SK-N-SH (cell line): ENCODE data around the gene TLR3. TPM values are rescaled to one million over a fixed set of nuclear protein-coding genes. Genes with fewer than 3 reads are reported as not detected.

Source experiments
- CTCF ChIA-PET: fragments of 300-600, 350-600 bp; formaldehyde crosslinking; extraction: SDS; loops from one replicate; lab custom pipeline; 2021; lab: Yijun Ruan, JAX
- POLR2A ChIA-PET: fragments of 350-600 bp; sonication (Branson Sonifier 250); formaldehyde crosslinking; extraction: SDS; loops from one replicate; lab custom pipeline; 2020; ENCODE audit warnings: antibody characterized with exemption, inconsistent platforms; lab: Yijun Ruan, JAX
- DNase-seq: peaks from one replicate; pipeline ENCODE4 v3.0.0; 2012
- H2AFZ ChIP-seq: fragments of 200-600 bp; sonication (generic); 2 replicates; pipeline ENCODE4 v1.8.1; 2016; ENCODE audit warnings: antibody characterized with exemption, mild to moderate bottlenecking, low read depth
- H3F3A ChIP-seq: fragments of 200-600 bp; sonication (generic); replicated peaks from 2 replicates; pipeline ENCODE3; 2016; ENCODE audit warnings: antibody characterized with exemption, mild to moderate bottlenecking; ENCODE audit not compliant: insufficient read depth
- H3K27ac ChIP-seq, 2 experiments: fragments of 200-500 bp in 1 of 2; fragments of 200-600 bp in 1 of 2; sonication (Bioruptor generic) in 1 of 2; sonication (generic), shearing (Covaris generic) in 1 of 2; 2 replicates each; pipeline versions ENCODE4 v1.5.1 to v1.6.1; 2014 to 2016; ENCODE audit warnings: low read depth in 2 of 2, inconsistent platforms in 1 of 2, low read length in 1 of 2, mild to moderate bottlenecking in 1 of 2, mixed read lengths in 1 of 2
- H3K27me3 ChIP-seq: fragments of 200-600 bp; sonication (generic), shearing (Covaris generic); 2 replicates; pipeline ENCODE4 v1.6.1; 2016; ENCODE audit warnings: mixed run types; ENCODE audit not compliant: insufficient read depth
- H3K36me3 ChIP-seq, 2 experiments: fragments of 200-500 bp in 1 of 2; fragments of 200-600 bp in 1 of 2; sonication (Bioruptor generic) in 1 of 2; sonication (generic) in 1 of 2; replicated peaks in 1 of 2; 2 replicates each; pipeline versions ENCODE3 to v1.5.1; 2014 to 2016; ENCODE audit warnings: low read length in 1 of 2, mild to moderate bottlenecking in 1 of 2; ENCODE audit not compliant: insufficient read depth in 2 of 2, control insufficient read depth in 1 of 2
- H3K4me1 ChIP-seq, 2 experiments: fragments of 200-500 bp in 1 of 2; fragments of 200-600 bp in 1 of 2; sonication (Bioruptor generic) in 1 of 2; sonication (generic), shearing (Covaris generic) in 1 of 2; 2 replicates each; pipeline versions ENCODE4 v1.5.1 to v1.6.1; 2014 to 2016; ENCODE audit warnings: low read depth in 1 of 2, low read length in 1 of 2, mixed run types in 1 of 2; ENCODE audit not compliant: insufficient read depth in 2 of 2, control insufficient read depth in 1 of 2
- H3K4me2 ChIP-seq: fragments of 200-600 bp; sonication (generic), shearing (Covaris generic); 2 replicates; pipeline ENCODE4 v1.6.1; 2017; ENCODE audit warnings: mixed run types
- H3K4me3 ChIP-seq, 2 experiments: fragments of 200-500 bp in 1 of 2; fragments of 200-600 bp in 1 of 2; sonication (Bioruptor generic) in 1 of 2; sonication (generic), shearing (Covaris generic) in 1 of 2; 2 replicates each; pipeline versions ENCODE4 v1.5.1 to v1.8.1; 2014 to 2016; ENCODE audit warnings: low read depth in 2 of 2, inconsistent platforms in 1 of 2, low read length in 1 of 2, mild to moderate bottlenecking in 1 of 2, mixed read lengths in 1 of 2, moderate library complexity in 1 of 2
- H3K79me2 ChIP-seq: fragments of 200-600 bp; sonication (generic); 2 replicates; pipeline ENCODE4 v1.8.1; 2017; ENCODE audit warnings: mild to moderate bottlenecking; ENCODE audit not compliant: insufficient read depth
- H3K9ac ChIP-seq: fragments of 200-600 bp; sonication (generic); 2 replicates; pipeline ENCODE4 v1.6.1; 2017; ENCODE audit warnings: mixed run types
- H3K9me2 ChIP-seq: fragments of 200-600 bp; sonication (generic); 2 replicates; pipeline ENCODE4 v1.6.1; 2017; ENCODE audit warnings: mixed run types
- H3K9me3 ChIP-seq: fragments of 200-600 bp; sonication (generic); 2 replicates; pipeline ENCODE4 v1.6.1; 2017; ENCODE audit warnings: mixed run types, mild to moderate bottlenecking, moderate library complexity
- H4K20me1 ChIP-seq: fragments of 200-600 bp; sonication (generic); 2 replicates; pipeline ENCODE4 v1.6.1; 2017; ENCODE audit warnings: mild to moderate bottlenecking, mixed run types; ENCODE audit not compliant: insufficient read depth
- ELF1 ChIP-seq: IDR thresholded peaks from 2 replicates; pipeline ENCODE4 v1.4.0; 2012
- FOSL2 ChIP-seq: IDR thresholded peaks from 2 replicates; pipeline ENCODE4 v1.4.0; 2012; ENCODE audit warnings: low read depth, mild to moderate bottlenecking, moderate library complexity, borderline replicate concordance
- FOXJ3 ChIP-seq: sonication (generic); formaldehyde crosslinking; IDR thresholded peaks from 2 replicates; pipeline ENCODE4 v1.5.1; 2020; ENCODE audit warnings: mild to moderate bottlenecking, missing genetic modification reagents
- FOXM1 ChIP-seq: IDR thresholded peaks from 2 replicates; pipeline ENCODE4 v1.4.0; 2012; ENCODE audit warnings: low read depth, mild to moderate bottlenecking
- GABPA ChIP-seq: IDR thresholded peaks from 2 replicates; pipeline ENCODE4 v1.4.0; 2012; ENCODE audit warnings: low read depth, mild to moderate bottlenecking
- IRF3 ChIP-seq: fragments of 150-350 bp; IDR thresholded peaks from 2 replicates; pipeline ENCODE4 v1.6.1; 2016; ENCODE audit warnings: mild to moderate bottlenecking, low read depth, low read length
- JUND ChIP-seq: IDR thresholded peaks from 2 replicates; pipeline ENCODE4 v1.4.0; 2012
- MAX ChIP-seq: IDR thresholded peaks from 2 replicates; pipeline ENCODE4 v1.4.0; 2012; ENCODE audit warnings: low read depth
- POLR2AphosphoS5 ChIP-seq: IDR thresholded peaks from 2 replicates; pipeline ENCODE4 v1.6.1; 2012; ENCODE audit warnings: low read depth, low read length
- REST ChIP-seq: IDR thresholded peaks from 2 replicates; pipeline ENCODE4 v1.6.1; 2012; ENCODE audit warnings: mild to moderate bottlenecking, low read depth, low read length, moderate library complexity
- RXRA ChIP-seq: IDR thresholded peaks from 2 replicates; pipeline ENCODE4 v1.4.0; 2012; ENCODE audit warnings: low read depth, mild to moderate bottlenecking, borderline replicate concordance
- USF1 ChIP-seq: IDR thresholded peaks from 2 replicates; pipeline ENCODE4 v1.4.0; 2012; ENCODE audit warnings: low read depth, borderline replicate concordance
- WGBS: methylation state at CpG from one replicate; pipeline ENCODE4 v1.1.6; 2017; ENCODE audit warnings: low lambda C conversion rate; 5-methylcytosine and 5-hydroxymethylcytosine counted together
- polyA plus RNA-seq, 3 experiments: library from polyadenylated mRNA; depleted of rRNA; stranded (reverse); fragments of >200 nt; gene quantifications; 2 replicates each; pipeline ENCODE4 v1.2.3, GENCODE V29; 2012

TLR3 gene
- polyA plus RNA-seq, 1 of the 3 experiments (the other 2 are of a cell fraction) = 0.51 TPM

GRCh38 chr4:186024637-186025407 is 44.1 kb upstream of the TLR3 start:
- Histone ChIP-seq H3F3A (no peaks in the 10 kb centered on the region), H3K27me3 (no peaks in the 10 kb centered on the region), H3K4me3 (no peak overlapping the region), H3K4me1 (peaks cover 0 to 26% of the 10 kb centered on the region in 2 experiments; a peak in 2 of 4 replicates), H3K79me2 (no peaks in the 10 kb centered on the region), H3K9me3 (no peaks in the 10 kb centered on the region), H2AFZ (no peak overlapping the region), H3K27ac (no peak overlapping the region), H3K36me3 (no peaks in the 10 kb centered on the region), H3K9ac (no peak overlapping the region), H3K4me2 (no peak overlapping the region), H3K9me2 (no peaks in the 10 kb centered on the region), H4K20me1 (no peaks in the 10 kb centered on the region)
- ChIA-PET POLR2A (no interaction called here), CTCF (interaction anchor here (0.8 to 9.8 kb wide), 5 partner anchors 12 to 427 kb away, joined by 3 to 105 read pairs (median 15); no protein-coding TSS in a partner anchor)
- WGBS = 70% methylated on average over 15 of the region's 15 CpGs
- no peak for DNase-seq
- TF ChIP-seq FOSL2 (no peak), FOXM1 (no peak), POLR2AphosphoS5 (no peak), REST (no peak), JUND (no peak), ELF1 (no peak)

GRCh38 chr4:186025408-186025690 is 43.6 kb upstream of the TLR3 start:
- TF ChIP-seq GABPA = no peak
- TF ChIP-seq MAX = no peak
- no peak for TF ChIP-seq USF1
- TF ChIP-seq IRF3 = no peak
- TF ChIP-seq FOXJ3 (CRISPR knock-in tag) = no peak
- TF ChIP-seq RXRA = no peak
- ChIA-PET POLR2A (no interaction called here), CTCF (interaction anchor here (1.1 to 9.8 kb wide), 4 partner anchors 12 to 428 kb away, joined by 3 to 105 read pairs (median 16); no protein-coding TSS in a partner anchor)
- Histone ChIP-seq H3K9me3 (no peaks in the 10 kb centered on the region), H3K4me3 (no peak overlapping the region), H3K9ac (no peak overlapping the region), H4K20me1 (no peaks in the 10 kb centered on the region), H3K4me1 (peaks cover 0 to 28% of the 10 kb centered on the region in 2 experiments; a peak in 2 of 4 replicates), H3K4me2 (no peak overlapping the region), H2AFZ (no peak overlapping the region), H3K27me3 (no peaks in the 10 kb centered on the region), H3K36me3 (no peaks in the 10 kb centered on the region), H3K27ac (no peak overlapping the region), H3K9me2 (no peaks in the 10 kb centered on the region), H3F3A (no peaks in the 10 kb centered on the region), H3K79me2 (no peaks in the 10 kb centered on the region)
- no peak for DNase-seq
- WGBS = 81% methylated on average over 7 of the region's 7 CpGs
